GM12874 (cell line): Measurements from ENCODE around the gene CA6.

Experiments
- CTCF ChIP-seq: IDR thresholded peaks from 2 replicates; pipeline ENCODE4 v1.5.1; 2011; ENCODE audit warnings: low read depth, mild to moderate bottlenecking, control low read depth, low read length, moderate library complexity; ENCODE audit not compliant: insufficient read depth

Gene CA6

GRCh38 chr1:8945568-8945967 is at the start of gene CA6:
TSS of gene CA6 (plus strand) at chr1:8945868. CDS start at chr1:8945887, 19 bp downstream.
- TF ChIP-seq CTCF, result no peak

- no peak for TF ChIP-seq CTCF
Measured at GRCh38 chr1:8899046-8899445, 46.6 kb upstream of the CA6 start.

DNA sequence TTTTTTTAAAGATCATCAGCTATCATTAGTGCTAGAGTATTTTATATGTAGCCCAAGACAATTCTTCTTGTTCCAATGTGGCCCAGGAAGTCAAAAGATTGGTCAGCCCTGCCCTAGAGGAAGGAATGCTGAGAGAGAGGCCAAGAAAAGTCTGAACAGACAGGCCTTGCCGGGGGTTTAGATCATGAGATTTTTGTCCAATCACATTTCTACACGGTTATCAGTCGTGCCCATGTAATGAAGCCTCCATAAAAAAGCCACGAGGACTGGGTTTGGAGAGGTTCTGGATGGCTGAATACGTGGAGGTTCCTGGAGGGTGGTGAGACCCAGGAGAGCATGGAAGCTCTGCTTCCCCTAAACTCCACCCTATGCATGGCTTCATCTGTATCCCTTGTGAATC is 42.9 kb upstream of the CA6 start:
- no peak for TF ChIP-seq CTCF

- no peak for TF ChIP-seq CTCF
Measured at GRCh38 chr1:8903410-8903809, 42.3 kb upstream of the CA6 start.

GRCh38 chr1:8903908-8904650 is 41.6 kb upstream of the CA6 start:
- no peak for TF ChIP-seq CTCF

GRCh38 chr1:8905582-8906191 is 40.0 kb upstream of the CA6 start:
- no peak for TF ChIP-seq CTCF

GRCh38 chr1:8908388-8909151 is 37.1 kb upstream of the CA6 start:
- no peak for TF ChIP-seq CTCF
